ENCODE measurements around the gene UBE2K. TPM values are rescaled to one million over a fixed set of nuclear protein-coding genes. Genes with fewer than 3 reads are reported as not detected.

Gene UBE2K
- total and polyA plus RNA-seq, 2 donors (not counting 1 experiment from before 2014, with no cell fraction given): 19.3 to 51.0 TPM

GRCh38 chr4:39770471-39770870, 72.5 kb downstream of the UBE2K start:
- Histone ChIP-seq H3K9me3 (ENCODE audit: control extremely low read depth in 1 of 3, control insufficient read depth in 2 of 3, insufficient read depth in 1 of 3, low read length in 2 of 3) (no peaks in the 10 kb centered on the region), H2AFZ (ENCODE audit: insufficient read depth, low read depth, low read length, poor library complexity, severe bottlenecking) (no peak overlapping the region), H3K9ac (ENCODE audit: low read length) (no peak overlapping the region), H3K4me2 (replicated peaks; ENCODE audit: low read depth, low read length, poor library complexity, severe bottlenecking) (no peak overlapping the region), H3K79me2 (ENCODE audit: control insufficient read depth, insufficient read depth, low read length) (no peaks in the 10 kb centered on the region), H3K4me1 (ENCODE audit: control insufficient read depth in 2 of 2, insufficient read depth in 2 of 2, low read length in 2 of 2) (no peaks in the 10 kb centered on the region), H3K27me3 (replicated peaks in 1 of 4; ENCODE audit: control extremely low read depth in 1 of 4, control insufficient read depth in 3 of 4, insufficient read depth in 4 of 4, low read length in 3 of 4) (no peaks in the 10 kb centered on the region), H3K27ac (ENCODE audit: low read length in 2 of 2) (no peak overlapping the region), H4K20me1 (ENCODE audit: control insufficient read depth, insufficient read depth, low read length, poor library complexity, severe bottlenecking) (peaks cover 3% of the 10 kb centered on the region), H3K36me3 (replicated peaks in 1 of 2; ENCODE audit: control extremely low read depth in 1 of 2, control insufficient read depth in 1 of 2, extremely low read depth in 1 of 2, insufficient read depth in 2 of 2, low read length in 1 of 2) (peaks cover 1 to 30% of the 10 kb centered on the region in 2 experiments), H3K4me3 (ENCODE audit: control extremely low read depth in 1 of 5, extremely low read depth in 1 of 5, insufficient read depth in 1 of 5, low read depth in 2 of 5, low read length in 4 of 5) (no peak overlapping the region)
- Mint-ChIP-seq H3K4me3 (no peak overlapping the region), H3K27ac (no peak overlapping the region), H3K27me3 (no peaks in the 10 kb centered on the region), H3K9me3 (ENCODE audit: insufficient read depth) (no peaks in the 10 kb centered on the region), H3K4me1 (peaks cover 4% of the 10 kb centered on the region)
- intact Hi-C loops (cut with micrococcal nuclease): no loop called here
- 98% methylated on average over 12 of the region's 19 CpGs for WGBS (ENCODE audit: insufficient coverage)
- DNase-seq: no peak
- ChIA-PET CTCF (no interaction called here), POLR2A (no interaction called here)
- ATAC-seq (ENCODE audit: low read depth): no peak
- TF ChIP-seq CTCF (IDR thresholded peaks at IDR 0.05) (no peak), EZH2 (IDR thresholded peaks at IDR 0.05; ENCODE audit: borderline replicate concordance, insufficient read depth, low read depth, low read length, poor library complexity, severe bottlenecking) (no peak)

GRCh38 chr4:39770969-39771724, 73.2 kb downstream of the UBE2K start:
- POLR2A ChIA-PET: no interaction called here
- no peak for ATAC-seq (ENCODE audit: low read depth)

More at GRCh38 chr4:39770969-39771724, 73.2 kb downstream of the UBE2K start:
- intact Hi-C loops (cut with micrococcal nuclease): no loop called here
- Mint-ChIP-seq H3K4me3 (no peak overlapping the region), H3K27ac (no peak overlapping the region), H3K4me1 (peaks cover 9% of the 10 kb centered on the region), H3K27me3 (no peaks in the 10 kb centered on the region), H3K9me3 (ENCODE audit: insufficient read depth) (no peaks in the 10 kb centered on the region)
- Histone ChIP-seq H3K9ac (ENCODE audit: low read length) (no peak overlapping the region), H3K9me3 (ENCODE audit: control extremely low read depth in 1 of 3, control insufficient read depth in 2 of 3, insufficient read depth in 1 of 3, low read length in 2 of 3) (no peaks in the 10 kb centered on the region), H3K4me1 (ENCODE audit: control insufficient read depth in 2 of 2, insufficient read depth in 2 of 2, low read length in 2 of 2) (peaks cover 3 to 6% of the 10 kb centered on the region in 2 donors), H3K27ac (ENCODE audit: low read length in 2 of 2) (no peak overlapping the region), H3K36me3 (replicated peaks in 1 of 2; ENCODE audit: control extremely low read depth in 1 of 2, control insufficient read depth in 1 of 2, extremely low read depth in 1 of 2, insufficient read depth in 2 of 2, low read length in 1 of 2) (peaks cover 5 to 33% of the 10 kb centered on the region in 2 experiments), H3K4me2 (replicated peaks; ENCODE audit: low read depth, low read length, poor library complexity, severe bottlenecking) (no peak overlapping the region), H3K27me3 (replicated peaks in 1 of 4; ENCODE audit: control extremely low read depth in 1 of 4, control insufficient read depth in 3 of 4, insufficient read depth in 4 of 4, low read length in 3 of 4) (no peaks in the 10 kb centered on the region), H3K79me2 (ENCODE audit: control insufficient read depth, insufficient read depth, low read length) (no peaks in the 10 kb centered on the region), H3K4me3 (ENCODE audit: control extremely low read depth in 1 of 5, extremely low read depth in 1 of 5, insufficient read depth in 1 of 5, low read depth in 2 of 5, low read length in 4 of 5) (no peak overlapping the region), H2AFZ (ENCODE audit: insufficient read depth, low read depth, low read length, poor library complexity, severe bottlenecking) (no peak overlapping the region), H4K20me1 (ENCODE audit: control insufficient read depth, insufficient read depth, low read length, poor library complexity, severe bottlenecking) (peaks cover 3% of the 10 kb centered on the region)
- no peak for TF ChIP-seq CTCF (IDR thresholded peaks at IDR 0.05)
- no peak for TF ChIP-seq EZH2 (IDR thresholded peaks at IDR 0.05; ENCODE audit: borderline replicate concordance, insufficient read depth, low read depth, low read length, poor library complexity, severe bottlenecking)
- over 99% methylated on average over 47 of the region's 57 CpGs for WGBS (ENCODE audit: insufficient coverage)
- DNase-seq: no peak
- CTCF ChIA-PET: no interaction called here
